GM12892 (cell line): ENCODE data around the gene METTL25.

Experiments
- POLR2A ChIP-seq: IDR thresholded peaks from 2 replicates; pipeline ENCODE4 v1.6.1; 2011; ENCODE audit warnings: low read depth, low read length, control low read depth
- POLR2AphosphoS5 ChIP-seq: IDR thresholded peaks from 2 replicates; pipeline ENCODE4 v1.6.1; 2011; ENCODE audit warnings: low read depth, low read length, control low read depth
- TAF1 ChIP-seq: IDR thresholded peaks from 2 replicates; pipeline ENCODE4 v1.6.1; 2011; ENCODE audit warnings: low read depth, mild to moderate bottlenecking, control low read depth, low read length, borderline replicate concordance

DNA sequence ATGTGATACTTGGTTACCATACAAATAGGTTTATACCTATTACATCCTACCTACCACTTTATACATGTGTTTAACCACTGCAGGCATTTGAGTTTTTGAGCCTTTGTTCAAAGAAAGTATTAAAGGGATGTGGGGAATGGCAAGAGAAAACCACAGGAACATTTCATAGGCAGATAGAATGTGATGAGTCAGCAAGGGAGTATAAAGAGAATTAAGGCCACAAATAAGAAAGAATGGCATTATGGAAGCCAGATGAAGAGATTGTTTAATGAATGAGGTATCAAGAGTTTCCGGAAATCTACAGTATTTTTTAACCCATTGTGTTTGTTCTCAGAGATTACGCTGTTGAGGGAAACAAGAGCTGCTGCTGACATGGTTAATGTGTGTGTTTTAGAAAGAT, 66.9 kb downstream of the METTL25 start:
- TF ChIP-seq TAF1 (no peak), POLR2AphosphoS5 (no peak), POLR2A (no peak)
